HG03039 (cell line): ENCODE data around the gene TTLL11.

Experiments
- ATAC-seq: cut with Tn5 transposase; IDR thresholded peaks from one replicate; pipeline ENCODE4 v1.9.1; 2021; ENCODE audit warnings: mild to moderate bottlenecking, moderate library complexity; ENCODE audit not compliant: unreplicated experiment

Gene TTLL11

DNA sequence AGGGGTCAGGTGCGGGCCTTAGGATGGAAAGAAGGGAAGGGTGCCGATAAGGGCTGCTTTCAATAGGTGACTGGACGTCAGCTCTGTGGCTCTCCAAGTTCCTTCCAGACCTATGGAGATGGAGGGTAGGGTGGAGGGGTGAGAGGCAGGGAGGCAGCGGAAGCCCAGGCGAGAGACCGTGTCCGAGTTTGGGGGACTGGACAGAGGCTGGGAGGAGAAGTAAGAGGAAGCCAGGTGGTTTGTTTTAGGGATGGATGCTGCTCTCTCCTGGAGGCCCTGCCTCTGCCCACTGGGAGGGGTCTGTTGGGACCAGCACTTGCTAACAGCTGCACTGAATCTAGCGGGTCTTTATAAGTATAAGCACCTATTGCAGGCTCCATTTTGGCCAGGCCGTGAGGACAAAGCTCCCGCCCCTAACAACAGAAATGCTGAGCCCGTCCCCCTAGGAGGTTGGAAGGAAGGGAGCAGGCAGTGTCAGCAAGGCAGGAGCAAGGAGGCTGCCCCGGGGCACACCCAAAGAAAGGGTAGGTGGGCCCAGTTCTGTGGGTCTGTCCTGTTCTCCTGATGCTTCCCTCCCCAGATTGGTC lies 274.2 kb downstream of the TTLL11 start:
- no peak for ATAC-seq

DNA sequence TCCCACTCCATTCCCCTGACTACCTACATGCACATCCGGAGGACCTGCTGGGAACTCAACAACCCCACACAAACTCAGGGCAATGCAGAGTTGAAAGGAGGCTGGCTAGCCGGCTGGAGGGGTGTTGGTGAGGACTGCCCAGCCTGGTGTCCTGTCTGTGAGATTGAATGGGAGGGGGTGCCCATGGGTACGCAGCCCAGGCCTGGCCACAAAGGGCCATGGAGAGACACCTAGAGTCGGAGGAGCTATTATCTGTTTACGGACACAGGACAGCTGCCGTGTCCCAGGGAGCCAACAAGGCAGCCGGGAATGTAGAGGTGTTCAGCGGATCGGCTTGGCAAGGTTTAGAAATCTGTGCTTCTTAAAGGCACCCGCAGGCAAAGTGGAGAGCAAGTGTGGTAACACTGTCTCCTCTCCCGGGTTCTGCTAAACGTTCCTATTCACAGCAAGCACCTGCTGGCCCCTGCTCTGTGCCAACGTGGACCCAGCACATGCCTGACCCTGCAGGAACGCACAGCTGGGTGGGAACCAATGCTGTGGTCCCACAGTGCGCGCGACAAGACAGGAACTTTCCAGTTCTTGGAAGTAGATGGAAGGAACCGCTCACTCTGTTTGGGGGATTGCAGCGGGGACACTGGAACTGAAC lies 275.0 kb downstream of the TTLL11 start:
- no peak for ATAC-seq

DNA sequence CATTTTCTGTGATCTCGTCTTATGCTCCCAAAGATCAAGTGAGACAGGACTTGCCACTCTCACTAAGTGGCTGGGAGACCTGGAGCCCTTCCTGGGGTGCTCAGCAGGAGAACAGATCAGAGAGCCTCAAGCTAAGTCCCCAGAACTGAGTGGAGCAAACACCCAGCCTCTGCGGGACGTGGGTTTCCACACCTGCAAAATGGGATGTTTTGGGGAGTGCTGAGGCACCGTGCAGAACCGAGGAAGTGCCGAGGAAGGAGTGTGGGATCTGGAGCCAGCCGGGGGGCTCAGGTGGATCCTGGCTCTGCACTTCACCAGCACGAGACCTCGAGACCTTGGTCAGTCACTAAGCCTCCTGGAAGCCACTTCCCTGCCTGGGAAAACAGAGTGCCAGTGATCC lies 275.6 kb downstream of the TTLL11 start:
- ATAC-seq = no peak

DNA sequence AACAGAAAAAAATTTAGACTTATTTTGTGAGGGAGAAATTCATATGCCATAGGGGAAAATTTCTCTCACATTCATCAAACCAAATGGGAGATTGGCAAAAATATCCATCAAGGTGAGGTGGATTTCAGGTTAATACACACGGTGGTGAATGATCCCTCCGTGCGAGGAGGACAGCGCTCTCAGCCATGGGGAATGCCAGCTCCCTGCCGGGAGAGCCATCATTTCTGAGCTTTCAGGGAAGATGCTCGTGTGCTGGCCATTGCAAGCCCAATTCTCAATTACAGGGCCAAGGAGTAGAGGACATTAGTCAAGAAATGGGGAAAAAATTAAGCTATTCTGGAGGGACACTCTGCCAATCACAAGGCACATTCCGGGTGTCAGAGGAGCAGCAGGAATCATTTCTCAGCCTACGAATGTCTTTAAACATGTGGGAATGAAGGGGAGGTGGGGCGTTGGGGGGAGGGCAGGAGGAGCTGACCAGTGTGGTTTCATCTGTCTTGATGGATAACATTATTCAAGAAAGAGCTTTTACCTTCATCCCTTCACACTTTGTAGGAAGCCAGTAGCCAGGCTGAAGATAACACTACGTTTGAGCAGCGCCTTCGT lies 276.2 kb downstream of the TTLL11 start:
- ATAC-seq = no peak

DNA sequence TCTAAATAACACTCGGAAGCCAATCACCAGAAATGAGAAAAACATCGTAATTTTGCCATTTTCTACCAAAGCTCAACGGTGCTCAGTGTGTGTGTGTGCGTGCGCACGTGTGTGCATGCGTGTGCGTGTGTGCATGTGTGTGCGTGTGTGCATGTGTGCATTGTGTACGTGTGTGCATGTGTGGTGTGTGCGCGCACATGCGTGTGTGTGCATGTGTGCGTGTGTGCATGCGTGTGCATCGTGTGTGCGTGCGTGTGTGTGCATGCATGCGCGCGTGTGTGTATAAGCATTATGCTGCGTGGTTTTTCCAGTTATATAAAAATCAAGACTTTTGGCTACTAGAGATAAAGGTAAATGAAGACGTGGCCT lies 276.7 kb downstream of the TTLL11 start:
- ATAC-seq = no peak

DNA sequence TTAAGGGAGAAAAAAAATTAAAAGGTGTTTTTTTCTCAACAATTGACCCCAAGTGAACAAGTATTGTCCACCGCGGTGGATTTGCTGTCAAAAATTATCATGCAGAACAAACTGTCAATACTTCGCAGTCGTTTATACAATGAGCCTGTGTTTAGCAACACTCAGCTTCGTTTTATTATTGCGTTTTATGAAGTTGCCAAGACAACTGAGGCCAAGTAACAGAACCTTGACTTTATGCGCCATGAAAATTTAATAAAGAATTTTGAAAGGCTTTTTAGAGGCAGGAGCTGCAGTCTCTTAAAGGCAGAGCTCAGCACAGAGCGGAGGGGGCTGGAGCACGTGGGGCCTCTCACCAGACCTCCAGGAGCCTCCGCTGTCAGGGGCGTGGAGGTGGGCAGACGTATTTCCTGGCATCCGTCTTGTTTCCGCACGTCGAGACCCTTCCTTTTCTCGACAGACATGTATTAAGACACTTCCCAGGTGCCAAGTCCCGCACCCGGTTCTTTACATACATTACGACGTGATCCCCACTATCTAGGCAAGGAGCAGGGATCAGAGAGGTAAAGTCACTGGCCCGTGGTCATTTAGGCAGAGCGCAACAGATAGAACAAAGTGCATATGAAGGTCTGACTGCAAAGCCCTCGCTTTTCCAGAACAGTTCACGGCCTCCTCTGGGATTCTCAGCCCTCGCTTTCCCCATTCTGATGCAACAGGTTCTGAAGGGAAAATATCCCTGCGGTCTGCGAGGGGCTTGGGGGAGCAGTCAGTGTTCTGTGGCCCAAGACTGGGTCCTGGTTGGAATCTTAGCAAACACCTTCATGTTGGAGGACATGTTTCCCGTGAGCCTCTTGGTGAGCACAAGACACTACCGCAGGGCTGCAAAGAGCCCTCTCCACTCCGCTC lies 277.3 kb downstream of the TTLL11 start:
- no peak for ATAC-seq

DNA sequence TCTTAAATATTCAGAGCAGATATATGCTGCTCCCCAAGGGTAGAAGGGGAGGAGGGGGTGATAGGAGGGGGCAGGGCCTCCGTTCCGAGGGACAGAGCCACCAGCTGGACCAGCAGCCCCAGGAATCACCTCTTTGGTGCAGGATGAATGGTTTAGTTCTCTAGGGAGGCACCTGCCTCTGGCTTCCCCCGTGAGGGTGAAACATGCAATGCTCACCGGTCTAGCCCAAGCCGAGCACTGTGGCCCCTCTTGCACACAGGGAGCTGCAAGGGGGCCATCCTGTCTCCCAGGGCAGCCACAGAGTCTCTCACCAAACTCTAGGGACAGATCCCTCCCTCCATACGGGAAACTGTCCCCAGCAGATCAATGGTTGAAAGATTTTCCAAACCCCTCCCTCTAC lies 278.0 kb downstream of the TTLL11 start:
- no peak for ATAC-seq

DNA sequence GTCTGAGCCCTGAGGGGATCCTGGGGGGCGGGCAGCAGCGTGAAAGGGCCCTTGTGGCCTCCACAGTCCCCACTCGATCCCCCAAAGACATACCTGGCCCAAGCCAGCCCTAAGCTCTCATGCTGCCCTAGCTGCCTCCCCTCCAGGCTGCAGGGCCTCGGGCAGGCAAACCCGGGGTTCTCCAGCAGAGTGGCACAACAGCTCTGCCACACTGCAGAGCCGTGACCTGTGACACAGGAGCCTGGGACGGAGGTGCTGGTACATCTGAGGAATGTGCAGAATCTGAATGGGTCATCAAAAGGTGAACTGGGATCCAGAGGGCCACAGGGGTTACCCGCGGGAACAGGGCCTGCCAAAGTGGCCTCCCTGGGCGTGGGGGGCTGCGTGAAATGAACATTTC lies 278.5 kb downstream of the TTLL11 start:
- no peak for ATAC-seq

DNA sequence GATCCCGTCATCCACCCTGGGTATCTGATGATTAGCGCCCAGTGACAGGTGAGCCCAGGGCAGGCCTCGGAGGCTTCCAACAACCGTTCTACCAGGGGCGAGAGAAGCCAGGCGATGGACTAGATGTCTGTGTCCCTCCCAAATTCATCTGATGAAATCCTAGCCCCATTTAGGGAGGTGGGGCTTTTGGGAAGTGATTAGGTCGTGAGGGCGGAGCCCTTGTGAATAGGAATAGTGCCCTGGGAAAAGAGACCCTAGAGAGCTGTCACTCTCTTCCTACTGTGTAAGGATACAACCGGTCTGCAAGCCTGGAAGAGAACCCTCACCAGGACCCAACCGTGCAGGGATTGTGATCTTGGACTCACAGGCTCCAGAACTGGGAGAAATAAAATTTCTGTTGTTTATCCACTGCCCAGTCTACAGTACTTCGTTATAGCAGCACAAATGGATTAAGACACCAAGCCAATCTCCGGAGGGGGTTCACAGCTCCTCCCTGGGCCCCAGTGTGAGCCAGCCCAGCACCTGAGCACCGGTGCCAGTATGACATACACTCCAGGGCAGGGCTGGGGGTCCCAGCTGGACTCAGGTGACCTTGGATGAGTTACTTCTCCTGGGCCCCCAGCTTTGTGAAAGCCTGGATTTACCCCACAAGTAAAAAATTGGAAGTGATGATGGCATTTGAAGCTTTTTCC lies 279.4 kb downstream of the TTLL11 start:
- ATAC-seq = no peak

DNA sequence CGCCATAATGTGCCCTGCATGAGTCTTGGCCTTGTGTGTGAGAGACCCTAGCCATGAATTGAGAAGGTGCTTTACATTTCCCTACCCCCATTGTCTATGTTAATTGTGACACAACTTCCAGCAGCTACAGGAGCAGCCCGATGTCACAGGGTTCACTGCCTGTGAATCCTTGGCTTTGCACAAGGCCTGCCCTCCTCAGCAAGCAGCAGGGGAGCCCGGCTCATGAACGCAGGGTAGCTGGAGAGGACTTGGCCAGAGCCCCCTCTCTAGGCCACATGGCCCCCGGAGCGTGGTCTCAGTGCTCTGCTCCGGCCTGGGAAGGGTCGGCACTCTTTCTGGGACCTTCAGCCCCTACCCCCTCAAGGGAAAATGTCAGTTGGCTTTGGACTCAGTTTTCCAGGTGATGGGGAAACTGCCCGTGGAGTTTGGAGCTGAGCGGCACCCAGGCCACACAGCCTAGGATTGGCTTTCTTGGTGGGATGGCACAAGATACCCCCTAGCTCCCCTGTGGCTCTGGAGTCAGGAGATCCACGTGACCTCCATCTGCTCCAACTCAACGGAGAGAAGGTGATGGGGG lies 280.9 kb downstream of the TTLL11 start:
- no peak for ATAC-seq

DNA sequence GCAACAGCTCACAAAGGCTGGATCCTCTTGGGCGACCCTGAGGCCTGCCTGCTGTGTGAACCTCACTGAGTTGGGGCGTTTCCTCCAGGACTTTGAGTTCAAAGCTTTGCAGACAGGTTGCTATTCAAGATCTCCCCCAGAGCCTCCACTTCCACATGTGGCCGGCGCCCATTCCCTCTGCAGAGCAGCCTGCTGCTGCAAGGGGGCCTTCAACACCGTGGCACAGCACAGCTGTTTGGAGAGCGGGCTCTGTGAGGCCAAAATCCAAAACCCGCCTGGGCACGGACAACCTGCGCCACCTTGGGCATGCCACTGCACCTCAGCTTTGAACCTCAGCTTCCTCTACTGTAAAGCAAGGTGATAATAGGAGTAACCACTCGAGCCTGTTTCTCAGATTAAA lies 281.4 kb downstream of the TTLL11 start:
- no peak for ATAC-seq

DNA sequence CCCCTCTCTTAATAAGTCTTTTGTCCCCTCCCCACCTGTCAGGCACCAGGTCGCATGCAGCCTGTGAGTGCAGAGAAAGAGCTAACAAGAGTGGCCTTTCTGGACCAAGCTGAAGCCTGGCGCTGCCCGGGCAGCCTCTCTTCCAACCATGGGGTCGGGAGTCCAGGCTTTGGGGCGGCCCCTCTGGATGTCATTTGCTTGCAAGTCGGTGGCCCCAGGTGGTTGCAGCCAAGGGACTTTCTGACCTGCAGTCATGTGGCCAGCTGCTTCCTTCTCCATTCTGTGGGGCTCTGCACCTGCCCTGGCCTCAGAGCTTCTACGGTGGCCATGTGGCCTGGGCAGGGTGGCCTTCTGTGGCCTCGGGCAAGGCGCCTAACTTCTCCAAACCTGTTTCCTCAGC lies 282.0 kb downstream of the TTLL11 start:
- ATAC-seq = no peak

DNA sequence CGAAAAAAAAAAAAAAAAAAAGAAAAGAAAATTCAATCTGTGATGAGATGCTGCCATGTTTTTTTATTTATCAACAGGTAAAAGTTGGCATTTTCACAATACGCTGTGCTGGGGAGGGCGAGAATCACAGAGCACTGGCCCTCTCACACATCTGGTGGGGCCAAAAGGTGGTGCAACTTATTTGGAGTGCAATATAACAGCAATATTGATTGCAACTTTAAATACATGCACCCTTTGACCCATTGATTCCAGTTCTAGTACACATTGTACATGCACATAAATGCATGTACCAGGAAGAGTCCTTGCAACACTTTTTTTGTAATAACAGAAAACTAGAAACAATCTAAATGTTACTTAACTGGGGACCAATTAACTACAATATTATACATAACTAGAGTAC lies 282.6 kb downstream of the TTLL11 start:
- ATAC-seq = no peak

DNA sequence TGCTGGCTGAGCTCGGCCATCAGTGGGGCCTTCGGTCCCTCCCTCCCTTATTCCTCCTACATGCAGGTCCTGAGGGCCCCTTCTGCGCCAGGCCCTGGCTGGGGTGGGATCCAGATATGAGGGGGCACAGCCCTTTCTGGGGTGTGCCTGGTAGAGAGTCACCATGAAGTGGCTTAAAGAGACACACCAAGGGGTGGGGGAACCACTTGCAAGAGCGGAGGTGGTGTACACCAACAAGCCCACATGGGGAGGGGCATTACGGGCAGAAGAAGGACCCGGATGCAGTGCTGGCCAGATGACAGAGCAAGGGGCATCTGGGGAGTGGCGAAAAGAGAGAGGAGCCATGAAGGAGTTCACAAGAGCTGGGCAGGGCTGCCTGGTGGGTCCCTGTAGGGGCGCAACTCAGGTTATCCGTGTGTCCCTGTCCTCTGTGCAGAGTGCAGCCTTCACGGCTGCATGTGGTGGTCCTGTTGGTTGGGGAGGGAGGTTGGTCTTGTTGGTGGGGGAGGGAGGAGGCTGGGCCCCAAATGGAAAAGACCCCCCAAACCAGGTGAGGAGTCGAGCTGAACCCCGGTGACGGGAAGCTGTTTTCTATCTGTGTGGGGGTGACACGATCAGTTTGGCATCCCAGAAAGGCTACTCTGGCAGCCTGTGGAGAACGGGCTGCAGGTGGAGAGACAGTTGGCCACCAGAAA lies 283.6 kb downstream of the TTLL11 start:
- no peak for ATAC-seq

DNA sequence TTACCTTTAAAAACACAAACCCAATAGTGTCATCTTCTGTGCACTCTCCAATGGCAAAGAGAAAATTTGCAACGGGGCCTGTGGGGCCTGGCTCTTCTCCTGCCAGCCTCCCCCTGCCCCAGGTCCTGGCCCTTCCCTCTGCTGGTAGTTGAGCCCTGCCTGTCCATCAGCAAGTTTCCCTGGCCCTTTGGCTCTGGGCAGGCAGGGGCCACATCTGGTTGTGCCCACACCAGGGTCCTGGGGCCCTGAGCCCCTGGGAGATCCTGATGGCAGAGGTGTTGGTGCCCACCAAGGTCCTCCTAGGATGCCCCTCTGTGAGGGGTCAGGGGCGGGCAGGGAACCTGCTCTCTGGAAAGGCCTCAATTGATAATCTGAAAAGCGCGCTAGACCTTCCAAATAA lies 284.3 kb downstream of the TTLL11 start:
- no peak for ATAC-seq

DNA sequence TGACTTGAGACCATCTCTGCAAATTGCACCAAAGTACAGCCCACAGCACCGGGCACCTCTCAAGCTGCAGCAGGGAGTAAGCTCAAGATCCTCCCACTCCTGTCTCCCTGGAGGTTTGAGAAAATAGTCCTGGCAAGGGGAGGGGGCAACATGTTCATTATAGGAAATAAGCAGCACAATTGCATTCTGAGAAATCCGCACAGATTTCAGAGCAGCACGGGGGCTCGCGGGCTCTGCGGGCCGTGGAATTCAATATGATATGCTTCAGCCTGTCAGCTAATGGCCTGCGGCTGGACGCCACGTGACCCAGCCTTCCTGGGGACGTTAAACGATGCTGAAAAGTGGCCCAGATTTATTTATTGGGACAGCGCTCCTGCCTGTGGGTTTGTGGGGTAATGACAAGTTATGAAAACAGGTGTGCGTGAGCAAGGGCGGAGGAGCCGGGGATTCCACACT lies 285.3 kb downstream of the TTLL11 start:
- no peak for ATAC-seq

DNA sequence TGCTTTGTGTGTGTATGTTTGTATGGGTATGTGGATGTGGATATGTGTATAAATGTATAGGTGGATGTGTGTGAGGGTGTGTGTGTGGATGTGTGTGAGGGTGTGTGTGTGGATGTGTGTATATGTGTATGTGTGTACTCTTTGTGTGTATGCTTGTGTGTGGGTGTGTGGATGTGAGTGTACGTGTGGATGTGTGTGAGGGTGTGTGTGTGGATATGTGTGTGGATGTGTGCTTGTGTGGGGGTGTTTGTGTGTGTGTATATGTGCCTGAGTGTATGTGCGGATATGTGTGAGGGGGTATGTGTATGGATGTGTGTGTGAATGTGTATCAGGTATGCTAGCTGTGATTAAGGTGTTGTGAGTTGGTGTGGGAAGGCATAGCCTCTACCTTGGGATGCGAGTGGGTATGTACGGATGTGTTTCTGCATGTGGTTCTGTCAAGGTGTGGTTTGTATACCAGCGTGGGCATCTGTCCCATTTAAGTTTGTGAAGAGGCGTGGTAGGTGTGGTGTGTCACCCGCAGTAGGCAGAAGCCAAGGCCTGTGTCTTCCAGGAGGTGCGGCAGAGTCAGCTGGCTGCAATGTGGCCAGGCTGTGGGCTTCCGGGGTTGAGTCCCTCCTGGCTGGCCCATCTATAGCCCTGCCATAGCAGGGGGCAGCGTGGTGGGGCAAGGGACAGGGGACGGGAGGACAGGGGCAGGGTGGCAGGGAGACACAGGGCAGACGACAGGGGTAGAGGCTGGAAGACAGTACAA lies 285.9 kb downstream of the TTLL11 start:
- ATAC-seq = no peak

DNA sequence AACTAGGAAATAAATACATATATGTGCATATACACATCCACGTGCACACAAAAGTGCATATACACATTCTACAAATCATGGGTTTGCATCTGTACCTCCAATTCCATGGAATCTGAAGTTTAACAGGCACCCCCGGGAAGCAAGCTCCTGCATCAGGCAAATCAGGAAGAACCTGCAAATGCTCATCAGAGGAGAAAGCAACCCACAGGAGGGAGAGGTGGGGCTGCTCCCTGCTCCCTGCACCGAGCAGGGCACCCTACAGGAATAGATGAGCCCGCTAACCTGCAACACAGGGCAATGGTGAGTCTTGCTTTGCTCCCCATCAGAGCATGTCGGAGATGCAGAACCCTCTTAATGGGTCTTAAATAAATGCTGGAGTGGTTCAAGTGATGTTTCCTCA lies 290.4 kb downstream of the TTLL11 start:
- ATAC-seq = no peak

DNA sequence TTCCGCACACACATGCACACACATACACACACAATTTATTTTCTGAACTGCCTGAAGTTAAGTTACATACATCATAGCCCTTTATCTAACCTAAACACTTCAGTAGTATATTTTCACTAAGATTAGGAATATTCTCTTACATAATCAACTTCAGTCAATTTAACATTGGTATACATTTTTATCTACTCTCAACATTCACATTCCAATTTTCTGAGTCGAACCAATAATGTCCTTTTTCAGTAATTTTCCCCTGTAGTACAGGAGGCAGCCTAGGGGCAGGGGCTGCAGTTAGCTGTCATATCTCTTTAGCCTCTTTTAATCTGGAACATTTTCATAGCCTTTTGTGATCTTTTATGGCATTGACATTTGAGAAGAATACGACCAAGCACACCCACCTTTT lies 291.5 kb downstream of the TTLL11 start:
- no peak for ATAC-seq
